ENCODE results near the gene HOXC12.

HOXC12 gene

DNA sequence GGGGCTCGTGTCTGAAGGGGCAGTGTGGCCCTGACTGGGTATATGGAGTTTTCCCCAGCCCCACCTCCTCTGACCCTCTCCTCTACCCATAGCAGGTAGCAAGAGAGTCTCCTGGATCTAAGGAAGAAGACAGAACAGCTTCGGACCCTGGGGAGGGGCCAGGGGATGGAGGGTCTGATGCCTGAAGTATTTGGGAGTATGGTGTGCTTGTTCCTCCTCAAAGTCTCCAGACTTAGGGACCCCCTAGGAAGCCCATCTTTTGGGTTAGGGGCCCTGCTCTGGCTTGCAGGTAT is 53.5 kb downstream of the HOXC12 start:
- no peak for DNase-seq (ENCODE audit: low read depth)
